ENCODE data around the gene CDH13.

CDH13 gene

GRCh38 chr16:83689385-83689831, 1062.6 kb downstream of the CDH13 start:
- no peak for TF ChIP-seq CTCF (IDR thresholded peaks at IDR 0.05; ENCODE audit: control insufficient read depth, extremely low read depth, insufficient read depth)
- DNase-seq (ENCODE audit: low read depth): no peak
- H3K4me3 ChIP-seq (ENCODE audit: low read depth, low read length): no peak overlapping the region

- no peak for TF ChIP-seq CTCF (IDR thresholded peaks at IDR 0.05; ENCODE audit: control insufficient read depth, extremely low read depth, insufficient read depth)
- DNase-seq (ENCODE audit: low read depth): no peak
- no peak overlapping the region for H3K4me3 ChIP-seq (ENCODE audit: low read depth, low read length)
These were observed 1065.5 kb downstream of the CDH13 start for GRCh38 chr16:83692224-83692623.

- TF ChIP-seq CTCF (IDR thresholded peaks at IDR 0.05; ENCODE audit: control insufficient read depth, extremely low read depth, insufficient read depth): no peak
- H3K4me3 ChIP-seq (ENCODE audit: low read depth, low read length): no peak overlapping the region
- DNase-seq (ENCODE audit: low read depth): no peak
These were observed 1072.2 kb downstream of the CDH13 start for GRCh38 chr16:83698964-83699363.

- no peak for TF ChIP-seq CTCF (IDR thresholded peaks at IDR 0.05; ENCODE audit: control insufficient read depth, extremely low read depth, insufficient read depth)
- no peak overlapping the region for H3K4me3 ChIP-seq (ENCODE audit: low read depth, low read length)
- no peak for DNase-seq (ENCODE audit: low read depth)
These were observed 1073.0 kb downstream of the CDH13 start for GRCh38 chr16:83699817-83700216.

- no peak overlapping the region for H3K4me3 ChIP-seq (ENCODE audit: low read depth, low read length)
- no peak for DNase-seq (ENCODE audit: low read depth)
- no peak for TF ChIP-seq CTCF (IDR thresholded peaks at IDR 0.05; ENCODE audit: control insufficient read depth, extremely low read depth, insufficient read depth)
These were observed 1074.1 kb downstream of the CDH13 start for GRCh38 chr16:83700918-83701317.

GRCh38 chr16:83701494-83701893, 1074.7 kb downstream of the CDH13 start:
- H3K4me3 ChIP-seq (ENCODE audit: low read depth, low read length): no peak overlapping the region
- no peak for TF ChIP-seq CTCF (IDR thresholded peaks at IDR 0.05; ENCODE audit: control insufficient read depth, extremely low read depth, insufficient read depth)
- DNase-seq (ENCODE audit: low read depth): peak; percentile 26

GRCh38 chr16:83704656-83705055, 1077.9 kb downstream of the CDH13 start:
- no peak for DNase-seq (ENCODE audit: low read depth)
- no peak for TF ChIP-seq CTCF (IDR thresholded peaks at IDR 0.05; ENCODE audit: control insufficient read depth, extremely low read depth, insufficient read depth)
- no peak overlapping the region for H3K4me3 ChIP-seq (ENCODE audit: low read depth, low read length)

Data from LNCaP clone FGC (cell line).